Daoy (cell line): Measurements from ENCODE around the gene DAB2IP. TPM values are rescaled to one million over a fixed set of nuclear protein-coding genes. Genes with fewer than 3 reads are reported as not detected.
"Not testable (repeated sequence)": the region's sequence is repeated elsewhere in the genome, so short reads cannot be mapped to it uniquely, and the experiment has no call there.

Experiments
- DNase-seq: peaks from one replicate; pipeline ENCODE4 v3.0.0-alpha.2; 2015; ENCODE audit warnings: low read depth
- total RNA-seq: library from RNA; depleted of rRNA; stranded (reverse); fragments of >200 nt; shearing (Covaris generic); gene quantifications from 2 replicates; pipeline ENCODE4 v1.2.3, GENCODE V29; 2014; rRNA removed

Gene DAB2IP
- 14.3 and 15.9 TPM in 2 replicates for total RNA-seq

DNA sequence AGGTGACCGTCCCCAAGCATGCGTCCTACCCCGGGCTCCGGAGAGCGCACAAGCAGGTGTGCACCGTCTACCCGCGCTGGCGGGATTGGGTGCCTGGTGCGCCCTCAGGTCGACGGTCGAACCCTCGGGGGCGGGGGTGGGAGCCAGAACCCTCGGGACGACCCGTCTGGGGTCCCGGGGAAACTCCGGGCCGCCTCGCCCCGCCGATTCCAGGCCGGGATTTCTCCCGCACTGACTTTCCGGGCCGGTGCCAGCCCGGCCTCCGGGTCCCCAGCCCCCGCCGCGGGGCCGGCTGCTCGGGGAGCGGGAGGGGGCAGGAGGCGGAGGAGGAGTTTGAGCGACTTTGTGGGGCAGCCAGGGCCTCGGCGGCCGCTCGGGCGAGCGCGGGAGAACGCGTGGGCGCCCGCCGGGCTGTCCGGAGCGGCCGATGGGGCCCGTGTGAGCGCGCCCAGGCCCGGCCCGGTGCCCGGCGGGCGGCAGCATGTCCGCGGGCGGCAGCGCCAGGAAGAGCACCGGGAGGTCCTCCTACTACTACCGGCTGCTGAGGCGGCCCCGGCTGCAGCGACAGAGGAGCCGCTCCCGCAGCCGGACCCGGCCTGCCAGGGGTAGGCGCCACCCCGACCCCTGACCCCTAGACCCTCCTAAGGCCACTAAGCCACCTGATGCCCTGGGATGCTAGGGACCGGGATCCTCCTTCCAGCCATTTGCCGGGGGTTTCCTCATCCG, at the start of gene DAB2IP:
Gene DAB2IP (plus strand): TSS at position 340 of the 726 bp plus-strand sequence. CDS start 142 bp downstream, at position 482.
- DNase-seq: peak; percentile 79

GRCh38 chr9:121603028-121603427, 48.4 kb upstream of the DAB2IP start:
- DNase-seq: no peak

DNA sequence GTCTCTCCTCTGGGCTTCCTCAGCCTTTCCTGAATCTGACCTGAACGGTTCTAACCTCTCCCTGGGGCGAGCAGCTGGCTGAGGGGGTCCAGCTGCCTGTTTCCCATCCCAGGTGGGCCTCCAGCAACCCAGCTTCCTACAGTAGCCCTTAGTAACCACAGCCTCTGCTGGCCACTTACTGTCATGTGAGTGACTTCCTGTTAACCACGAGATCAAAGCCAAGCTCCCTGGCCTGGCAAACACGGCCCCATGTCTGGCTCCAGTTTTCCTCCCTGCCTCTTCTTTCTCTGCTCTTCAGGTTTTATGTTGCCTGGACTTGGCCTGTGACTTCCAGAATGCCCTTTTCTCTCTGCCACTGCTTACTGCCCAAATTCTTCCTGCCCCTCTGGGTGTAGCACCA, 47.2 kb upstream of the DAB2IP start:
- peak; percentile 39 for DNase-seq

- DNase-seq: no peak
Measured at GRCh38 chr9:121604654-121605053, 46.8 kb upstream of the DAB2IP start.

GRCh38 chr9:121607434-121608167, 43.8 kb upstream of the DAB2IP start:
- peak; percentile 70 for DNase-seq

DNA sequence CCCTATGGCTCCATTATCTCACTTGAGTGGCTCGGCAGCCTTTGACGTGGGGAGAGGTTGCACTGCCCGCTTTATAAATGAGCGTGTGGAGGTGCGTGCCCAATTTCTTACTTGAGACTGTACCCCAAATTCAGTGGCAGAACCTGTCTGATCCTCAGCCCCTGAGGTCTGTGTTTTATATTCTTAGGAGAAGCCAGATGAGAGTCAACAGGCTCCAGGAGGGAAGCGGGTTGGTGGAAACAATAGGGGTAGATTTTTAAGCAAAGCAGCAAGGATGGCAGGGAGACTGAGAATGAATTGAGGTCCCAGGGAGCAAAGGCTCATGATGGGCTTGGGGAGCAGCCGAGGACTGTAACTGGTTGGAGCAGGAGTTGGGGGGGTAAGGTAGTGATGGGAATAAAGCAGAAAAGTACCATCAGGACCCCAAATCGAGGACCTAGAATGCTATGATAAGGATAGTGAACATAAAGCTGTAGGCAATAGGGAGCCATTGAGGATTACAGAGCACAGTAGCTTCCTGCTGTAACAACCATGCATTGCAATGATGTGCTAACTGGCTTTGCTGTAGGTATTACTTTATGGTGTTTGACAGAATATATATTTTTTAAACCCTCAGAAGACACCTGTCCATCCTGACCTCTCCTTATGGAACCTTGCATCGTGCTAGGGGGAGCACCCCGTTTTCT, 43.1 kb upstream of the DAB2IP start:
- no peak for DNase-seq

- DNase-seq: peak; percentile 92
Measured at GRCh38 chr9:121609822-121610637, 41.4 kb upstream of the DAB2IP start.

DNA sequence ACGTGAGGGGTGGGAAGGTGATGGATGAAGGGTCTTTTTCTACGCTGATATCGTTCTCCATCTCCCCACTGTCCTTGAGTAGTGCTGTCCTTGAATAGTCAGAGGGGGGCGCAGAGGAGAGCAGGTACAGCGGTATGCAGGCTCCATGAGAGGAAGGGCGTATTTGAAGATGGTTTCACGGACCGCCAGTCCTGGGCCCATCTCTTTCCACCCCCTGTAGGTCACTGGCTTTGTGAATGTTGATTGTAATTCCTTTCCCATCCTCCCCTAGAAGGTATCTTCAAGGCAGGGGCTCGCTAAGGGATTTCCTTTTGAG, 40.8 kb upstream of the DAB2IP start:
- DNase-seq: no peak

GRCh38 chr9:121612511-121612998, 38.9 kb upstream of the DAB2IP start:
- DNase-seq: peak; percentile 39

GRCh38 chr9:121613009-121613752, 38.3 kb upstream of the DAB2IP start:
- peak; percentile 43 for DNase-seq

DNA sequence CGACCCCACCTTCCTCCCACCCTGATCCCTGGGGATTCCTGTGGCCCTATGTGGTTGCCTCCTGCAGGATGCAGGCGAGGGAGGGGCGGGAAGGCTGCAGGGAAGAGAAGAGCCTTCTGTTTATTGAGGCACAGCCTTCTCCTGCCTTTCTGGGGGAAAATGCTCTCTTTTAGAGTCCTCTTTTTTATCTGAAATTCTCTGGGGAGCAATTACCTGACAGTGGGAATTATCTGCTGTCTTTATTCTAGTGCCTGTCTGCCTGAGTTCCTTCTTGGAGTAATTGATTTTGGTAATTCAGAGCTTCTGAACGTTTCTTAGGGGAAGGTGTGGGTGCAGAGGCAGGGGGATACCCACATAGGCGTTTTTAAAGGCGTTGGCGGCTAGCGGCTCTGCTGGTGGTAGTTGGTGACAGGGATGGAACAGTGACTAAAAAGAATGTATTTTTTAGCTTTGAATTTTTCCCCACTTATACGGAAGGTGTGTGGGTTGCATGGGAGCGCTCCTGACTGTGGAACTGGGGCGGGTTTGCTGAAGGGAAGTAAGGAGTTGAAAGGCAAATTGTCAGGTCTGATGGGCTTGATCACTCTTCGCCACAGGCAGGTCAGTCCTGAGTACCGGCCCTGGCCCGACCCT, 35.2 kb upstream of the DAB2IP start:
- DNase-seq: no peak

DNA sequence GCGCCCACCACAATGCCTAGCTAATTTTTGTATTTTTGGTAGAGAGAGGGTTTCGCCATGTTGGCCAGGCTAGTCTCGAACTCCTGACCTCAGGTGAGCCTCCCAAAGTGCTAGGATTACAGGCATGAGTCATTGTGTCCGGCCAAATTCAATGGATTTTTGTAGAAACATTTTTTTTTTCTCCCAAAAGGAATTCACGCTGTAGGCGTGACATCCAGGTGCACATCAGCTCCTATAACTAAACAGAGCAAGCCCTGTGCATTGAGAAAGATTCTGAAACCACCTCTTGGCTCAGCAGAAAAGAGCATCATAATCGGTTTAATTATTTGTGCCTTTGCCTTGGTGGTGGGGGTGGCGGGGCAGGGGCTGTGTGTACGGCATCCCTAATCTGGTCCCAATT, 32.9 kb upstream of the DAB2IP start:
- DNase-seq: no peak

DNA sequence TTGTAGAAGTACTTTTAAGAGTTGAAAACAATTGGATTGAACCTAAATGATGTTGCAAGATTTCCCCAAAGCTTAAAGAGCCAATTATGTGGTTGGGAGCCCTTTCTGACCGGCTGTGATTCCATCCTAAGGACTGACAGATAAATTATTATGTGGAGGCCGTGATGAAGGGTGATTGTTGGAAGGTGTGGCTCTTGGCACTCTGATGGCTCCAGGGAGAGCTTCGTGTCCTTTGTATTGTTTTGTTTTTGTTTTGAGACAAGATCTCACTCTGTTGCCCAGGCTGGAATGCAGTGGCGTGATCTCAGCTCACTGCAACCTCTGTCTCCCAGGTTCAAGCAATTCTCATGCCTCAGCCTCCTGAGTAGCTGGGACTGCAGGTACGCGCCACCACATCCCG, 32.5 kb upstream of the DAB2IP start:
- DNase-seq: not testable (repeated sequence)

- DNase-seq: no peak
Measured at GRCh38 chr9:121619545-121620324, 31.7 kb upstream of the DAB2IP start.

DNA sequence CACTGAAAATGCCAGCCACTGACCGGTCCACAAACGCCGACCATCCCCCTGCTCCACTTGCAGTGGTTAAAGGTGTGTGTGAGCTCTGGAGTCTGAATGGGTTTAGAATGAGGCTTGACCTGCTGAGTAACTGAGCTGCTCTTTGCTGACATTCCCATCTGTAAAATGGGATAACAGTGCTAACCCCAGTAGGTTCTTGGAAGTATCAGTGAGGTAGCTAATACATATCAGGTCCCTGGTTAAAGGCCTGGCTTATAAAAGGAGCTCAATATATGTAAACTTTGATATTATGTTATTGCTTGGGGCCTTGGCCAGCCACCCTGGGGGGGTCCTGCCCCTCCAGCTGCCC, 31.1 kb upstream of the DAB2IP start:
- no peak for DNase-seq

DNA sequence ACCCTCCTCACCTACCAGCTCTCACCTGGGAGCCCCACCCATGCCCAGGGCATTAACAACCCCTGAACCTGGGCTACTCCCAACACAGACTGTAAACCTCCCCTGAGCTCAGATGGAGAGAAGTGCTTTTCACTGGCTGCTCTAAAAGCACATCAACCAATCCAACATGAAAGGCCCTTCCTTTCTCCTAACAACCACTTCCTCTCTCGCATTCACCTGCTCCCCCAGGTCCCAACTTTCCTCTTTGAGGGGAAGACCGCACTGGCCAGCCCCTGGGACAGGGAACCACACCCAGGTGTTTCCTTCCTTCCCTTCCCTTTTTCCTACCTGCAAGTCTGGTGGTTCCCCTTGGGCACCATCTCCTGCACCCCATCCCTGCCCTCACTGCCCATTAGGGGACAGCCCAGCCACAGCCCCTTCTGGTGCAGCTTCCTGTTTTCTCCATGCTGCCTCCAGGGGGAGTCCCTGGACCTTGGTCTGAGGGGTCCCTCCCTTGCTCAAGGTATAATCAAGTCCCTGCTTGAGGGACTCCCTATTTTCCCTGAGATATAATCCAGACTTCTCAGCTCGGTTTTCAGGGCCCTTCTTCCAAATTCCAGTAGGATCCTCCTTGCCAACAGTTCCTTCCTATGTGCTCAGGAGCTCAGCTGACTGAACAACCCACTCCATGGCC, 30.5 kb upstream of the DAB2IP start:
- DNase-seq: peak; percentile 69

- DNase-seq: no peak
Measured at GRCh38 chr9:121622387-121623203, 28.8 kb upstream of the DAB2IP start.

DNA sequence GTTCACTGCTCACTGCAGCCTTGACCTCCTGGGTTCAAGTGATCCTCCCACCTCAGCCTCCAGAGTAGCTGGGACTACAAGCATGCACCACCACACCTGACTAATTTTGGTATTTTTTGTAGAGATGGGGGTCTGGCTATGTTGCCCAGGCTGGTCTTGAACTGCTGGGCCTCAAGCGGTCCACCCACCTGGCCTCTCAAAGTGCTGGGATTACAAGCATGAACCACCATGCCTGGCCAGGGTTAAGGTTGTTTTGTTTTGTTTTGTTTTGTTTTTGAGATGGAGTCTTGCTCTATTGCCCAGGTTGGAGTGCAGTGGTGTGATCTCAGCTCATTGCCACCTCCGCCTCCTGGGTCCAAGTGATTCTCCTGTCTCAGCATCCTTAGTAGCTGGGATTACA, 28.0 kb upstream of the DAB2IP start:
- not testable (repeated sequence) for DNase-seq
